ENCODE results near the gene EME1.

The EME1 gene

GRCh38 chr17:50362661-50363060 lies 10.4 kb upstream of the EME1 start:
- no peaks in the 10 kb centered on the region for H3K27me3 ChIP-seq (ENCODE audit: control insufficient read depth, low read length)
- no peak overlapping the region for H3K4me3 ChIP-seq (ENCODE audit: low read length)
- no peaks in the 10 kb centered on the region for H3K4me1 ChIP-seq (ENCODE audit: control insufficient read depth, low read length)
- no peaks in the 10 kb centered on the region for H3K79me2 ChIP-seq (ENCODE audit: control insufficient read depth, low read length)
- H3K9me2 ChIP-seq (replicated peaks; ENCODE audit: control insufficient read depth, low read length), result no peaks in the 10 kb centered on the region
- no peaks in the 10 kb centered on the region for H4K20me1 ChIP-seq (ENCODE audit: control insufficient read depth, insufficient read depth, low read depth, low read length)
- H3K36me3 ChIP-seq (ENCODE audit: control insufficient read depth, low read length), result peaks cover 51% of the 10 kb centered on the region
- no peak for TF ChIP-seq CTCF (IDR thresholded peaks at IDR 0.05; ENCODE audit: low read depth, low read length, poor library complexity, severe bottlenecking)
- TF ChIP-seq EZH2phosphoT487 (IDR thresholded peaks at IDR 0.05; ENCODE audit: borderline replicate concordance, low read length), result no peak
- no peaks in the 10 kb centered on the region for H3K9me3 ChIP-seq (ENCODE audit: control insufficient read depth, insufficient read depth, low read length)
- peaks cover 4% of the 10 kb centered on the region for H3F3A ChIP-seq (ENCODE audit: control insufficient read depth, insufficient read depth)
- H3K27ac ChIP-seq (ENCODE audit: low read depth, low read length), result no peak overlapping the region
- H3K4me2 ChIP-seq (ENCODE audit: low read length), result no peak overlapping the region

GRCh38 chr17:50363217-50364060 lies 9.6 kb upstream of the EME1 start:
- H3K4me1 ChIP-seq (ENCODE audit: control insufficient read depth, low read length), result no peaks in the 10 kb centered on the region
- H3K9me2 ChIP-seq (replicated peaks; ENCODE audit: control insufficient read depth, low read length), result no peaks in the 10 kb centered on the region
- no peaks in the 10 kb centered on the region for H3K27me3 ChIP-seq (ENCODE audit: control insufficient read depth, low read length)
- no peak for TF ChIP-seq CTCF (IDR thresholded peaks at IDR 0.05; ENCODE audit: low read depth, low read length, poor library complexity, severe bottlenecking)
- no peak for TF ChIP-seq EZH2phosphoT487 (IDR thresholded peaks at IDR 0.05; ENCODE audit: borderline replicate concordance, low read length)
- no peaks in the 10 kb centered on the region for H3K9me3 ChIP-seq (ENCODE audit: control insufficient read depth, insufficient read depth, low read length)
- H3F3A ChIP-seq (ENCODE audit: control insufficient read depth, insufficient read depth), result peaks cover 4% of the 10 kb centered on the region
- H3K4me2 ChIP-seq (ENCODE audit: low read length), result no peak overlapping the region
- H3K27ac ChIP-seq (ENCODE audit: low read depth, low read length), result no peak overlapping the region
- H3K4me3 ChIP-seq (ENCODE audit: low read length), result no peak overlapping the region
- H3K36me3 ChIP-seq (ENCODE audit: control insufficient read depth, low read length), result peaks cover 51% of the 10 kb centered on the region
- no peaks in the 10 kb centered on the region for H4K20me1 ChIP-seq (ENCODE audit: control insufficient read depth, insufficient read depth, low read depth, low read length)
- H3K79me2 ChIP-seq (ENCODE audit: control insufficient read depth, low read length), result no peaks in the 10 kb centered on the region

GRCh38 chr17:50364061-50364458 lies 9.0 kb upstream of the EME1 start:
- H3K27me3 ChIP-seq (ENCODE audit: control insufficient read depth, low read length), result no peaks in the 10 kb centered on the region
- no peaks in the 10 kb centered on the region for H3K79me2 ChIP-seq (ENCODE audit: control insufficient read depth, low read length)
- H3K9me3 ChIP-seq (ENCODE audit: control insufficient read depth, insufficient read depth, low read length), result no peaks in the 10 kb centered on the region
- no peak overlapping the region for H3K27ac ChIP-seq (ENCODE audit: low read depth, low read length)
- no peaks in the 10 kb centered on the region for H3K9me2 ChIP-seq (replicated peaks; ENCODE audit: control insufficient read depth, low read length)
- H3K4me2 ChIP-seq (ENCODE audit: low read length), result no peak overlapping the region
- peaks cover 4% of the 10 kb centered on the region for H3F3A ChIP-seq (ENCODE audit: control insufficient read depth, insufficient read depth)
- TF ChIP-seq CTCF (IDR thresholded peaks at IDR 0.05; ENCODE audit: low read depth, low read length, poor library complexity, severe bottlenecking) (no peak), EZH2phosphoT487 (IDR thresholded peaks at IDR 0.05; ENCODE audit: borderline replicate concordance, low read length) (no peak)
- no peaks in the 10 kb centered on the region for H4K20me1 ChIP-seq (ENCODE audit: control insufficient read depth, insufficient read depth, low read depth, low read length)
- no peak overlapping the region for H3K4me3 ChIP-seq (ENCODE audit: low read length)
- peaks cover 51% of the 10 kb centered on the region for H3K36me3 ChIP-seq (ENCODE audit: control insufficient read depth, low read length)
- H3K4me1 ChIP-seq (ENCODE audit: control insufficient read depth, low read length), result no peaks in the 10 kb centered on the region
